Measurements from ENCODE around the gene ATXN1. TPM values are rescaled to one million over a fixed set of nuclear protein-coding genes. Genes with fewer than 3 reads are reported as not detected.

Gene ATXN1
- total and polyA plus RNA-seq, 2 of the 13 experiments (the other 11 are each of a cell fraction or from before 2014, with no cell fraction given): 20.7 to 39.5 TPM

DNA sequence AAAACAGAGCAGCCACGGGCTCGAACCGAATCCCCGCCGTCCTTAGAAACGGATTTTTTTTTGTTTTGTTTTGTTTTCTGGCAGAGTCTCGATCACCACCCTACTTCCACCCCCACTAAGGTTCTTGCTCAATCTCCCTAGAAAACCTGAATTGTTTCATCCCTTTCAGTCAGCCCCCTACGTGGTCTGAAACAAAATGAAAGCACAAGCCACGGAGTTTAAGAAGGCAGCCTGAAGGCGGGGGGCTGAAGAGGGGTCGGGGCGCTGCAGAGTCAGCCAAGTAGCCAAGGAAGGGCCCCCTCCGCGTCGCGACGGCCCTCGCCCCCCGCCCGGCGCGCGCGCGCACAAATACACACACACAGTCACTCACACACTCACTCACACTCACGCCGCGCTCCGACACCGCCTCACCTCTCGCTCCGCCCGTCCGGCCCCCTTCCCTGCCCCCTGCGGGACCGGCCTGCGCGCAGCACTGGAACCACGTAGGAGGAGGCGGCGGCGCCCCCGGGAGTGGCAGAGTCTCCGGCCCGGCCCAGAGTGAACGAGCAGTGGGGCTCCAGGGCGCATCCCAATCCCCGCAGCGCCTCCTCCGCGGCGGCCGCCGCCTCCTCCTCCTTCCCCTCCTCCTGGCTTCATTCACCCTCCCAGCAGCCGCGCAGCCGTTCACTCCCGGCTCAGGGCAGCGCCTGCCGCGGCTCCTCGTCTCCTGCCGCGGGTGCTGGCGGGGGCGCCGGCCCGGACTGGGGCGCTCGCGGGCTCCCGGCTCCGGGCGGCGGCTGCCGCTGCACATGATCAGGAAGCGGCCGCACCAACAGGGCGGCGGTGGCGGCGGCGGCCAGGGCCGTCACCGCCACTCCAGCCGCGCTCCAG lies 1.4 kb downstream of the ATXN1 start (continued):
- TF ChIP-seq ZNF121 (CRISPR knock-in tag; IDR thresholded peaks at IDR 0.05): 0 out of 2 replicates have a peak, but pooled peaks have one; percentile 11
- TF ChIP-seq CHCHD3 (CRISPR knock-in tag; IDR thresholded peaks at IDR 0.05): no peak
- TF ChIP-seq BRD4 (CRISPR knock-in tag; IDR thresholded peaks at IDR 0.05): no peak
- peak; percentile 87 for TF ChIP-seq XRCC5 (optimal IDR thresholded peaks at IDR 0.05; ENCODE audit: low read length)
- no peak for TF ChIP-seq GPN1 (CRISPR knock-in tag; IDR thresholded peaks at IDR 0.05; ENCODE audit: borderline replicate concordance)
- TF ChIP-seq, protein P1, sequence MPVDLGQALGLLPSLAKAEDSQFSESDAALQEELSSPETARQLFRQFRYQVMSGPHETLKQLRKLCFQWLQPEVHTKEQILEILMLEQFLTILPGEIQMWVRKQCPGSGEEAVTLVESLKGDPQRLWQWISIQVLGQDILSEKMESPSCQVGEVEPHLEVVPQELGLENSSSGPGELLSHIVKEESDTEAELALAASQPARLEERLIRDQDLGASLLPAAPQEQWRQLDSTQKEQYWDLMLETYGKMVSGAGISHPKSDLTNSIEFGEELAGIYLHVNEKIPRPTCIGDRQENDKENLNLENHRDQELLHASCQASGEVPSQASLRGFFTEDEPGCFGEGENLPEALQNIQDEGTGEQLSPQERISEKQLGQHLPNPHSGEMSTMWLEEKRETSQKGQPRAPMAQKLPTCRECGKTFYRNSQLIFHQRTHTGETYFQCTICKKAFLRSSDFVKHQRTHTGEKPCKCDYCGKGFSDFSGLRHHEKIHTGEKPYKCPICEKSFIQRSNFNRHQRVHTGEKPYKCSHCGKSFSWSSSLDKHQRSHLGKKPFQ (CRISPR knock-in tag; IDR thresholded peaks at IDR 0.05; ENCODE audit: insufficient replicate concordance): no peak
- TF ChIP-seq RNF2 (conservative IDR thresholded peaks at IDR 0.05; ENCODE audit: low read depth): no peak
- TF ChIP-seq ZNF329 (CRISPR knock-in tag; IDR thresholded peaks at IDR 0.05; ENCODE audit: low read depth): peak; percentile 84; the same call in 1 of the 2 replicates
- no peak for TF ChIP-seq JUND (CRISPR knock-in tag; IDR thresholded peaks at IDR 0.05)
- no peak for TF ChIP-seq ZNF737 (CRISPR knock-in tag; IDR thresholded peaks at IDR 0.05; ENCODE audit: borderline replicate concordance)
- no peak for TF ChIP-seq PTBP1 (IDR thresholded peaks at IDR 0.05; ENCODE audit: low read depth, low read length, poor library complexity, severe bottlenecking)
- TF ChIP-seq, protein P2, sequence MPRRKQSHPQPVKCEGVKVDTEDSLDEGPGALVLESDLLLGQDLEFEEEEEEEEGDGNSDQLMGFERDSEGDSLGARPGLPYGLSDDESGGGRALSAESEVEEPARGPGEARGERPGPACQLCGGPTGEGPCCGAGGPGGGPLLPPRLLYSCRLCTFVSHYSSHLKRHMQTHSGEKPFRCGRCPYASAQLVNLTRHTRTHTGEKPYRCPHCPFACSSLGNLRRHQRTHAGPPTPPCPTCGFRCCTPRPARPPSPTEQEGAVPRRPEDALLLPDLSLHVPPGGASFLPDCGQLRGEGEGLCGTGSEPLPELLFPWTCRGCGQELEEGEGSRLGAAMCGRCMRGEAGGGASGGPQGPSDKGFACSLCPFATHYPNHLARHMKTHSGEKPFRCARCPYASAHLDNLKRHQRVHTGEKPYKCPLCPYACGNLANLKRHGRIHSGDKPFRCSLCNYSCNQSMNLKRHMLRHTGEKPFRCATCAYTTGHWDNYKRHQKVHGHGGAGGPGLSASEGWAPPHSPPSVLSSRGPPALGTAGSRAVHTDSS (CRISPR knock-in tag; conservative IDR thresholded peaks at IDR 0.05): no peak
- no peak for TF ChIP-seq ATF1 (CRISPR knock-in tag; IDR thresholded peaks at IDR 0.05)
- no peak for TF ChIP-seq ZNF780A (CRISPR knock-in tag; IDR thresholded peaks at IDR 0.05)
- TF ChIP-seq, protein P3, sequence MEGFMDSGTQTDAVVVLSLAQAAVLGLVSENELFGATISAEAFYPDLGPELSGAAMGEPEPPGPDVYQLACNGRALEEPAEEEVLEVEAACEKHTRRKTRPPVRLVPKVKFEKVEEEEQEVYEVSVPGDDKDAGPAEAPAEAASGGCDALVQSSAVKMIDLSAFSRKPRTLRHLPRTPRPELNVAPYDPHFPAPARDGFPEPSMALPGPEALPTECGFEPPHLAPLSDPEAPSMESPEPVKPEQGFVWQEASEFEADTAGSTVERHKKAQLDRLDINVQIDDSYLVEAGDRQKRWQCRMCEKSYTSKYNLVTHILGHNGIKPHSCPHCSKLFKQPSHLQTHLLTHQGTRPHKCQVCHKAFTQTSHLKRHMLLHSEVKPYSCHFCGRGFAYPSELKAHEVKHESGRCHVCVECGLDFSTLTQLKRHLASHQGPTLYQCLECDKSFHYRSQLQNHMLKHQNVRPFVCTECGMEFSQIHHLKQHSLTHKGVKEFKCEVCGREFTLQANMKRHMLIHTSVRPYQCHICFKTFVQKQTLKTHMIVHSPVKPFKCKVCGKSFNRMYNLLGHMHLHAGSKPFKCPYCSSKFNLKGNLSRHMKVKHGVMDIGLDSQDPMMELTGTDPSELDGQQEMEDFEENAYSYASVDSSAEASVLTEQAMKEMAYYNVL (CRISPR knock-in tag; IDR thresholded peaks at IDR 0.05; ENCODE audit: borderline replicate concordance): peak; percentile 84
- TF ChIP-seq, protein P4, sequence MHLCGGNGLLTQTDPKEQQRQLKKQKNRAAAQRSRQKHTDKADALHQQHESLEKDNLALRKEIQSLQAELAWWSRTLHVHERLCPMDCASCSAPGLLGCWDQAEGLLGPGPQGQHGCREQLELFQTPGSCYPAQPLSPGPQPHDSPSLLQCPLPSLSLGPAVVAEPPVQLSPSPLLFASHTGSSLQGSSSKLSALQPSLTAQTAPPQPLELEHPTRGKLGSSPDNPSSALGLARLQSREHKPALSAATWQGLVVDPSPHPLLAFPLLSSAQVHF (CRISPR knock-in tag; IDR thresholded peaks at IDR 0.05): 0 out of 2 replicates have a peak, but pooled peaks have one; percentile 47
- TF ChIP-seq KAT2B (IDR thresholded peaks at IDR 0.05; ENCODE audit: borderline replicate concordance, low read depth, low read length): no peak
- TF ChIP-seq CENPT (CRISPR knock-in tag; IDR thresholded peaks at IDR 0.05; ENCODE audit: low read depth): no peak; the same call in 1 of the 2 replicates
- no peak for TF ChIP-seq ZNF468 (CRISPR knock-in tag; IDR thresholded peaks at IDR 0.05)
- TF ChIP-seq U2AF2 (IDR thresholded peaks at IDR 0.05; ENCODE audit: low read depth, low read length): no peak
- no peak for TF ChIP-seq NCOA5 (CRISPR knock-in tag; IDR thresholded peaks at IDR 0.05)
- peak; percentile 27; the same call in 1 of the 2 replicates for TF ChIP-seq ZNF33B (CRISPR knock-in tag; IDR thresholded peaks at IDR 0.05)
